Measurements from ENCODE around the gene TLR2.
"Not testable (repeated sequence)": the region's sequence is repeated elsewhere in the genome, so short reads cannot be mapped to it uniquely, and the experiment has no call there.

Gene TLR2

DNA sequence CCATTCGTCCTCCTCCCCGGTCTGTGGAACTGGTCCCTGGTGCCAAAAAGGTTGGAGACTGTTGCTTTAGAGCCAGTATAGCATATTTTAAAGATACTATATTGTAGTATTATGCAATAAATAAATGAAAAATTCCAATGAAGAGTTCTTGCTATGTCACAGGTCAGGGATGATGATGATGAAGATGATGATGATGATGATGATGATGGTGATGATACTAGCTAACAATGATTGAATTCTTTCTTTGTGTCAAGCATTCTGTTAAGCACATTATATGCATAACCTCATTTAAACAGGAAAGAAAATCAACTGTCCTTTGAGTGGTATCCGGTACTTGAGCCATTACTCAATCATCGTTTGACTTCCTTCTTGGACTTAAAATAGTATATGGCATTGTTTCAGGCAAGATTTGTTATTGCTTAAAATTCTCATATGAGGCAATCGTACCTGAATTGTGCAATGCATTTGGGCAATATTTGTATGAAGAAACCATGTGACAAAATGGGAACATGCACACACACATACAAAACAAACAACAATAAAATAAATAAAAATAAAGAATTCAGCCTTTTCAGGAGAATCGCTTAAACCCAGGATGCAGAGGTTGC is 22.8 kb upstream of the TLR2 start:
- DNase-seq: no peak

DNA sequence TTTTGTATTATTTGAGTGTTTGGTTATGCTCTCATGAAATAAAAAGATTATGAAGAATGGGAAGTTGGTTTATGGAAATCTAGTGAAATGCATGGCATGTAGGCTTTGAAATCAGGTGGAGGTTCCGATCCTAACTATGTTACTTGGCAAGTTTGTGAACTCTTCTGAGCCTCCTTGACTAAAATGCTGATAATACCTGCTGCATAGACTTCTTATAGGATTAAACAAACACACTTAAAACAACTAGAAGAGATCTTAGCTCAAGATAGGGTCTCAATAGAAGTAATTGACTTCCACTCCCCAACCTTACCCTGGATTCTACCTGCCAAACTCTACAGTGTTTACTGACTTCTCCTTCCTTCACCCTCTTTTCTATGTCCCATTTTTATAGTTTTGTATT is 22.2 kb upstream of the TLR2 start:
- no peak for DNase-seq

DNA sequence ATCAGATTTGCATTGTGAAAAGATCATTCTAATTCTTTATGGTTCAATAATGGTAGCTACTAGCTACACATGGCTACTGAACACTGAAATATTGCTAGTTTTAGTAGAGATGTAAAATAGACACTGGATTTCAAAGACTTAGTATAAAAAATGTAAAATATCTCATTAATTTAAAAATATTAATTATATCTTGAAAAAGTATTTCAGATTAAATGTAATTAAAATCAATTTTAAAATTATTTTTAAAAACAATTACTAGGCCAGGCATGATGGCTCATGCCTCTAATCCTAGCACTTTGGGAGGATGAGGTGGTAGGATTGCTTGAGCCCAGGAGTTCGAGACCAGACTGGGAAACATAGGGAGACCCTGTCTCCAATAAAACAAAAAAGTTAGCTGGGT is 20.4 kb upstream of the TLR2 start:
- DNase-seq: no peak

- DNase-seq: not testable (repeated sequence)
These were observed 17.6 kb upstream of the TLR2 start for GRCh38 chr4:153666505-153666904.

DNA sequence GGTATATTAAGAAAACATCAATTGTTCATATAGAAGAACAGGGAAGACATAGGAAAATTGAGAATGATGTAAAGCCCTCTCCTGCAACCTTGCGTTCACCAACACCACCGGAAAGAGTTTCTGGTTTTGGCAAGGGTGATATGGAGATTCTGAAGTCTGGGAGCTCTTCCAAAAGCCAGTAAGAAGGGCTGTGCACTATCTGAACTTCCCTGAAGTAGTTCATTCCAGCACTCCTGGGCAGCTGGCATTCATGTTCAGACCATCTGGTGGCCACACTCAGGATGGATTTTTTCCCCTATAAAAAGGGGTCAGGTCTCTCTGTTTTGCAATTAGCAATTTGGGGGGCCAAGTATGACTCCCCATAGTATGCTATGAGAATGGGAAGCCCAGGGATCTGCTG is 15.4 kb upstream of the TLR2 start:
- peak; percentile 16 for DNase-seq

GRCh38 chr4:153669838-153670237 is 14.2 kb upstream of the TLR2 start:
- no peak for DNase-seq

- DNase-seq: peak; percentile 39
These were observed 7.6 kb upstream of the TLR2 start for GRCh38 chr4:153676486-153676885.

DNA sequence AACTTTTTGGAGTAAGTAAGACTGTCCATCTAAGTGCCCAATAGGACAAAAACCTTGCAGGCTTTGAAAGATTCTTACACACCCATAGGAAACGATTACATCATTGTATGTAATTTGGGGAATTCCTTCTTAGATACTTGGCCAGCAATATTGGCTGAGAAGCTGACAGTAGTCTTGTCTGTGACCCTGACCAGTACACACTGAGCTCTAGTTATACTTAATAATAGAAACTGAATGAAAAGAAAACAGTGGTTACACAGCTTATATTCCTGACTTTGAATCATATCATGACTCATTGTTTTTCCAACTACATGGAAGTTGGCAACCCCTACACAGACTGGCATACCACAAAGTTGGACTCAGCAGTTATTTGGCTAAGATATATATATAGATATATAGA is 7.1 kb upstream of the TLR2 start:
- DNase-seq: peak; percentile 83

GRCh38 chr4:153679486-153679885 is 4.6 kb upstream of the TLR2 start:
- no peak for DNase-seq

GRCh38 chr4:153683763-153684181 is 308 bp upstream of the TLR2 start:
- no peak for DNase-seq

- no peak for DNase-seq
These were observed 891 bp downstream of the TLR2 start for GRCh38 chr4:153684971-153685371.

DNA sequence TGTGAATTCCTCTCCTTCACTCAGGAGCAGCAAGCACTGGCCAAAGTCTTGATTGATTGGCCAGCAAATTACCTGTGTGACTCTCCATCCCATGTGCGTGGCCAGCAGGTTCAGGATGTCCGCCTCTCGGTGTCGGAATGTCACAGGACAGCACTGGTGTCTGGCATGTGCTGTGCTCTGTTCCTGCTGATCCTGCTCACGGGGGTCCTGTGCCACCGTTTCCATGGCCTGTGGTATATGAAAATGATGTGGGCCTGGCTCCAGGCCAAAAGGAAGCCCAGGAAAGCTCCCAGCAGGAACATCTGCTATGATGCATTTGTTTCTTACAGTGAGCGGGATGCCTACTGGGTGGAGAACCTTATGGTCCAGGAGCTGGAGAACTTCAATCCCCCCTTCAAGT is 20.4 kb downstream of the TLR2 start:
- DNase-seq: no peak

GRCh38 chr4:153705743-153706468 is 21.8 kb downstream of the TLR2 start:
- no peak for DNase-seq

DNA sequence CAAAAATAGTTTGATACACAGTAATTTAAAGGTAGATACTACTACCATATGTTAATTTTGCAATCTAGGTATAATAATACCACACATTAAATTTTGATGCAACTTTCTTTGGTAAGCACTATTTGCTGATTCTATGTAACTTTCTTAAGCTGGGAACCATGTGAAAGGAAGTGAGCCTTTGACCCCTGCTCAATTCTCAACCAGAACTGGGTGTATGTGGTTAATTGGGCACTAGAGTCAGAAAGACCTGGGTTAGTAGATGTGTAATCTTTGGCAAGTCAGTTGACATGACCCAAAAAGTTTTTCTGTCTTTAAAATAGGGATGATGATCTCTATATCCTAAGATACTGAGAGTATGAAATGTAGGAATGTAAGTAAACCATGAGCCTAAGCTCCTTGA is 22.4 kb downstream of the TLR2 start:
- DNase-seq: no peak

DNA sequence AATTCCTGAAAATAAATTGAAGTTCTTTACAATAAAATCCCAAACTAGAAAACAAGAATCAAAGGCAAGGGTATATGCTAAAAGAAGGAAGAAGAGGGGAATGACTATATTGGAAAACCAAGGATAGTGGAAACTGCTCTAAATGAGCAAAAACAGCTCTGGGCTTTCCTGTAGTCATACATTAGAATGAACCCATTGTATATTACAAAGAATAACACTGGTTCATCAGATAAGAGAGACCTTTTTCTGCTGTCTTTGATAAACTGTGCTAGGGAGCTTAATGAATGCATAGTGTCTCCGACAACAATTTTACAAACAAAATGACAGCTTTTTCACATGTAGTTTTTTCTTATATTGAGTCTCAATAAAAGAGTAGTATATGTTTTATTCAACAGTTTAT is 26.6 kb downstream of the TLR2 start:
- no peak for DNase-seq

- peak; percentile 65 for DNase-seq
These were observed 30.0 kb downstream of the TLR2 start for GRCh38 chr4:153713866-153714646.

DNA sequence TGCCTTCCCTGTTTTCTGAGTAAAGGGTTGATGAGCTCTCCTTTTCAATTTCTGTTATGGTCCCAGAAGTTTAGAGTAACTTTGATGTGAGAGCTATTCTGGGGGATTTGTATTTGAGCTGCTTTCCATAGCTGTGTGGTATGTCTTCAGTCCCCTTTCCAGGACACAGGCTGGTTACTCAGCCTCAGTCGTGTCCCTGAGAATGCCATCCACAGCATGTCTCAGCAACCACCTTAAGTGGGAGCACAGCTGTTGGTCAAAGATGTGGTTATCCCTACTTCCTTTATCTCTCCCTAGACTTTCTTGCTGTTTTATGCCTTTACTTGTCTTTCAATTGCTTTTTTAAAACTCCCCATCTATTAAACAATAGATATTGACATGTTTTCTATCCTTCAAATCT is 38.0 kb downstream of the TLR2 start:
- no peak for DNase-seq

DNA sequence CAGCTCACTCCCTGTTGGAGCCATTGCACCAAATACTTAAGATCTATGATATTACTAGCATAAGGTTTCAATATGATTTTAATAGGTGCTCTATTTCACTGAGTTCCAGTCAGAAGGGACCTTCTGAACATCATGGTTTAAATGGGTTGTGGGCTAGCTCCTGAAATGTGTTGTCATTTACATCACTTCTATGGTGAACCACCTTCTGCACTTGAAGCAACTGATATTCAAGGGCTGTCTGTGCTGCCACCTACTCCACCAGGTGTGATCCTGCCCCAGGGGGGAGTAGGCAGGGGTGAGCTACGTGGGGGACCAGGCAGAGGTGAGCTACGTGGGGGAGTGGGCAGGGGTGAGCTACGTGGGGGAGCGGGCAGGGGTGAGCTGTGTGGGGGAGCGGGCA is 40.5 kb downstream of the TLR2 start:
- no peak for DNase-seq

DNA sequence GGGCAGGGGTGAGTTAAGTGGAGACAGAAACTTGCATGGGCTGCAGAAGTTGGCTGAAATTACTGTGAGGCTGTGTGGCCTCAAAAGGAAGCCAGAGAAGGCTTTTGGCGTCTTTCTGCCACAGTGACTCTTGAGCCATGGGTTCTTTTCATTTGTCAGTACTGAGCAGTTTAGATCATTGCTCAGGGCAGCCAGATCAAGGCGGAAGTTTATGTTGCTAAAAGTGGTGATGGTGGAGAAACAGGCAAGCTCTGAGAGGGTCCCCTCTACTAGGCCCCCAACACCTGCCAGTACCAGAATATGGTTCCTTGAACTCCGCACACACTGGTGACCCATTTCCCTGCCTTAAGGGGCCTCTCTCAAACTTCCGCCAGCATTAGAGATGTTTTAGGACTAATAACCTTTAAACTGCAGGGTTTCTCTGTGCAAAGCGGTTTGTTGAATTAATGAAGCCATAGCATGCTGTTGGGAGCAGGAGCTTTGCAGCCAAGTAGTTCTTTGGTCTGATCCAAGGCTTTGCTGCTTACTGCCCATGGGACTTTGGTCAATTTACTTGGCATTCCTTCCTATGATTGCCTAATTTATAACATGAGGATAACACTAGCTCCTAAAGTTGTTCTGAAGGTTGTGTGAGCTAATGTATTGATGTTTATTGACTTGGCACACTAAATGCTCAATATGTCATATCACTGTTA is 41.2 kb downstream of the TLR2 start:
- DNase-seq: no peak

DNA sequence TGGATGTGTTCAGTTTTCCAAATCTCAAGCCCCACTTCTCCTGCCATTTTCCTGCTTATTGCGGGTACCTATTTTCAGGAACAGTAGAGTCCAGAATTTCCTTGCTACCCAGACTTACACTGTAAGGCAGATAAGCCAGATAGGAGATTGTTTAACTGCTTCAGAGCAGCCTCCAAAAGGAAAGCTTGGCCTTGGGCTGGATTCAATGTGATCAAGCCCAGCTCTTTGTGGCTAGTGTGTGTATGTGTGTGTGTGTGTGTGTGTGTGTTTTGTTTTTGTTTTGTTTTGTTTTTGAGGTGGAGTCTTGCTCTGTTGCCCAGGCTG is 41.7 kb downstream of the TLR2 start:
- DNase-seq: no peak

DNA sequence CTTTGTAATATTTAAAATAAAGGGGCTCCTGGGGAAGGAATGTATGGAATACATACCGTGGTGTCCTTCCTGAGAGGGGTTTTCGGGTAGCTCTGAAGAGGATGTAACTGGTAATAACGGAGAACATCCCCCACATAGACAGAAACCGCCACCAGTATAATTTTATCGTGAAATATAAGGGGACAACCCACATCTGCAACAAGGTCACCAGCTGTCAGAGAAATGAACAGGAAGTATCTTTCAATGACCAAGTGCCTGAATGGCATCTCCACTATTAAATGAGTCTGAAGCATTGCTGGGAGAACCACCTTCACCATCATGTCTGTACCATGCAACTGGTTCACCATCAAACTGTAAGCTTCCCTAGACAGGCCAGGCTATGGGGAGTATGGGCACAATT is 44.1 kb downstream of the TLR2 start:
- DNase-seq: no peak

GRCh38 chr4:153728660-153729059 is 44.6 kb downstream of the TLR2 start:
- no peak for DNase-seq

- DNase-seq: no peak
These were observed 45.8 kb downstream of the TLR2 start for GRCh38 chr4:153729895-153730294.

DNA sequence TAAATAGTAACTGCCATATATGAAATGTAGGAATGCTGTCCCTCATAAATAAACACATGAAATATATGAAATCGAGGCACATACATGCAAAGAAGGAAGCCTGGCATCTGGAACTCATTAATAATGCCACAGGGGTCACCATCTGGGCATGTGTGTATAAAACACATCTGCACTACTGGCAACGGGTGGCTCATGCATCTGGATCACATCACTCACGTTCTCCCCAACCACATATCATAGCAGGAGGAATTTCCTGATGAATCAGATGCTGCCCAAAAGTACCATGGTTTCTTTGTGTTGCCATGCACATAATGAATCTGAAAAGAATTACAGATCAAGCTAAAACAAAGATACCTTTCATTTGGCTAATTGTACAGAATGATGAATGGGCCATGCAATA is 47.2 kb downstream of the TLR2 start:
- peak; percentile 73 for DNase-seq
